Stimulated activated CD4-positive, alpha-beta T cell treated with anti-CD3 and anti-CD28 coated beads, Interleukin-15, amount 100 ng/mL, for 1 hour (primary cell): ENCODE data around the gene ZNF692.

ENCODE experiments used
- DNase-seq, 2 donors: peaks; one replicate each; pipeline ENCODE4 v3.0.0-alpha.2; 2020; ENCODE audit warnings: low read depth in 1 of 2, low spot score in 1 of 2

Gene ZNF692

GRCh38 chr1:248825909-248826760, 32.8 kb downstream of the ZNF692 start, which contains the start of gene SH3BP5L:
Gene SH3BP5L (minus strand): TSS chr1:248825915. CDS start chr1:248824935, 980 bp downstream.
- DNase-seq = peak; percentile 75

- no peak for DNase-seq
Observed at GRCh38 chr1:248825573-248825908, 33.3 kb downstream of the ZNF692 start.

DNA sequence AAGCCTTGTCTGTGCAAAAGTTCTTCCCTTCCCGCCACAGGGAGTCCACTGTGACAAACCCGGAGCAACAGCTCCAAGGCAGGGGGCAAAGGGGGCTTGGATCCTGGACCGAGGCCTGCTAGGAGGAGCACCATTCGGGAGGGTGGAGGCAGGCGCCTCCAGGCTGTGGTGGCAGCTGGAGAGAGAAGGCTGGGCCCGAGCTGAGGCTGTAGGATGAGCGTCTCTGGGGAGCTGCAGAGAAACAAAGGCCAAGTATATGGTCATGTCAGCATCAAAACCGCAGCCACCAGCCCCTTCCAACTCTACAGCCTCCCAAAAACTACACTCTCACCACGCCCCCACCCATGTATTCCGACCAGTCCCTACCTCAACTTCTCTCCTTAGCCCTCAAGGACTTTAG, 33.7 kb downstream of the ZNF692 start:
- DNase-seq = no peak

- no peak for DNase-seq
Observed at GRCh38 chr1:248824701-248825100, 34.2 kb downstream of the ZNF692 start.

DNA sequence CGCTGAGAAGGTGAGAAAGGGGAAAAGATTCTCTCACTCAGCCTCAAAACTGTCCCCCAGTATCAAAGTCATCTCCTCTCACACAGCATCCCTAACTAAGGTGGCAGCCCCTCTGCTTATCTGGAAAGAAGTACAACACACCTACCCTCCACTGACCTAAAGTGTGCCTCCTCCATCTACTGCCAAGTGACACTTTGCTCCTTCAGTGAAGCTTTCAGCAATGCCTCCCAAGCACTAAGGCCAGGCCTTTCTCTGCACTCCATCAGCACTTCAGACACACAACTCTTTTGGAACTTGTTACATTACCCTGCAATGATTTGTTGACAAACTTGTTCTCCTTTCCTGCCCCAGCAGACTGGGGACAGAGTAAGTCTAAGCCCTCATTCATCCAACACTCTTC, 34.6 kb downstream of the ZNF692 start:
- DNase-seq = no peak

DNA sequence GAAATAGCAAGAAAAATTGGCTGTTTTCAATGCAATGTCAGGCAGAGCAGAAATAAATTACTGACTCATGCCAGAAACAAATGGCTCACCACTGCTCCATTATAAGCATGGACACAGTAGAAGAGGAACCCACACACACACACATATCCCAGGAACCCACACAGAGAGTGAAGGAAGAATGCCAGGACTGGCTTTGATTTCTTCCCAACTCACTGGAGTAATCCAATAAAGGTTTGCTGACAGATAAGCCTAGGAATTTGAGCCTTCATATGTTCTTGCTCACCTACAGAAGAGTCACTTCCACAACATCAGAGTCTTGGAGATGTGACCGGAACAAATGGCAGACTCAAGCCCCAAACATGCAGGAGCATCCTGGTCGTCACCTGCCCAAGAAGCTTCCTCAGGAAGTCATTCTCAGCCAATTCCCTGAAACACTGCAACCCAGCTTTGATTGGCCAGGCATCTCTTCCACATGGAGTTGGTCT, 35.3 kb downstream of the ZNF692 start:
- DNase-seq = no peak

GRCh38 chr1:248822148-248823032, 36.5 kb downstream of the ZNF692 start:
- DNase-seq = no peak

DNA sequence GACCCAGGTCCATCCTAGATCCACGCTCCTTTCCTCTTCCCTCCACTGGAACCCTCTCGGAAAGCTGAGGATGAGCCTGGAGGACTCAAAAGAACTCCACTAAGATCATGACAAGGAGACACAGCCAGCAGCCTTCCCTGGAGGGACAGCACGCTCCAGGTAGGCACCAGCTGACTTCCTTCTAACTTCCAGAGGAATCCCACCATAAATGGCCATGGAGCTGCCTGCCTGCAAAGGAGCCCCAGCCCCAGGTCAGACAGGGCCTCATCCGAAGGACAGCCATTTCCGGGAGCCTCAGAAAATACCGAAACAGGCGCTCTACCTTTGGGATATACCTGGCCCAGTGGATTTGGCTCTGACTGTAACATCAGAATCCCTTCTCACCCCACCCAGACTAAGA, 37.2 kb downstream of the ZNF692 start:
- no peak for DNase-seq

DNA sequence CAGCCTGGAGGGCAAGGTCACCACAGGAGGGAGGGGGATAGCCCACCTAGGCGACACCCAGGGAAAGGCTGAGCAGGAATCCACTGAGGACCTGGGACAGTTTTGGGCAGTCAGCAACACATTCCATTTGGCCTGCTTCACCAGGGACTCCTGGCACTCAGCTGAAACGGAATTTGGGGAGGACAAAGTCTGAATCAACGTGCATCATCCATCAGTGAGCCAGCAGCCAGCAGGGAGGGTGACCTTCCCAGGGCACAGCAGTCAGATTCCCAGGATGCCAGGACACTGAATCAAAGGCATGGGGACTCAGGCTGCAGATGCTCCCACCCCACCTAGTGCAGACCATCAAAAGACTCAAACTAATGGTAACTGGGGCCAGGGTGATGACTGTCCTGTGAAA, 37.8 kb downstream of the ZNF692 start:
- no peak for DNase-seq

DNA sequence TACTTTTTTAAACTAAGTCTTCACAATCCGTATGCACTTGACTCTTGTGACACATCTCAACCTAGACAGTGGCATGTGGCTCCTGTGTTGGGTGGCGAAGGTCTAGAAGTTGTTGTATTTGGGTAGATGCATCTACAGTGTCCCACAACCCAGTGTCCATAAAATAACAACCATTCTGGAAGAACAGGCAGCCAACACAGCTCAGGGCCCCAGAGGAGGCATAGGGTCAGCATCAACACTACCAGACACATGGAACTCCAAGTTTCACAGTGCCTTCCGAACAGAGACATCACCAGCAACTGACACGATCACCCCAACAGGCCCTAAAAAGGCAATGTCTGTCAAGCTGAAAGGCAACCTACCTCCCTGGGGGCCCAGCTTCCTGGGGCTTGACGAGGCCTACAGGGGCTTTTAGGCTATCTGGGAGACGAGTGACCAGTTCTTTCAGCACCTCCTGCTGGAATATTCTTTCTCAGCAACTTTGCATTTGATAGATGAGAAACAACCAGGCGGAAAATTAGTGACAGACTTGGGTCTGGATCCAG, 38.8 kb downstream of the ZNF692 start:
- no peak for DNase-seq

- DNase-seq = no peak
Observed at GRCh38 chr1:248818505-248819374, 40.1 kb downstream of the ZNF692 start.

DNA sequence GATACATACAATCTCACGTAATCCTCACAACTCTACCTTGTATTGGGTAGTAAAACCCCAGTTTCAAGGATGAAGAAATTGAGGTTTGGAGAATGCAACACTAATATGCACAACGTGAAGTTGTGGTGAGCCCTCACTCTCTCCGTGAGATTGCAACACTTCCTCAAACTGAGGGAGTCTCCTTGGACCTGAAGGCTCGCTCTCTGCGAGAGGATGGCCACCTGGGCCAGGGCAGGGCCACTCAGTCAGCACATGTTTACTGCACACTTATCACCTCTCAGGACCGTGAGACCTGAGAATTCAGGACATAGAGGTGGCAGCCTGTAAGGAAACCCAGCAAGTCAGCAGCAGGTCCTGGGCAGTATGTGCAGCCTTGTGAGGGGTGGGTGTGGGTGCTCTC, 41.8 kb downstream of the ZNF692 start:
- DNase-seq = no peak

GRCh38 chr1:248816042-248816851, 42.6 kb downstream of the ZNF692 start:
- DNase-seq = no peak

DNA sequence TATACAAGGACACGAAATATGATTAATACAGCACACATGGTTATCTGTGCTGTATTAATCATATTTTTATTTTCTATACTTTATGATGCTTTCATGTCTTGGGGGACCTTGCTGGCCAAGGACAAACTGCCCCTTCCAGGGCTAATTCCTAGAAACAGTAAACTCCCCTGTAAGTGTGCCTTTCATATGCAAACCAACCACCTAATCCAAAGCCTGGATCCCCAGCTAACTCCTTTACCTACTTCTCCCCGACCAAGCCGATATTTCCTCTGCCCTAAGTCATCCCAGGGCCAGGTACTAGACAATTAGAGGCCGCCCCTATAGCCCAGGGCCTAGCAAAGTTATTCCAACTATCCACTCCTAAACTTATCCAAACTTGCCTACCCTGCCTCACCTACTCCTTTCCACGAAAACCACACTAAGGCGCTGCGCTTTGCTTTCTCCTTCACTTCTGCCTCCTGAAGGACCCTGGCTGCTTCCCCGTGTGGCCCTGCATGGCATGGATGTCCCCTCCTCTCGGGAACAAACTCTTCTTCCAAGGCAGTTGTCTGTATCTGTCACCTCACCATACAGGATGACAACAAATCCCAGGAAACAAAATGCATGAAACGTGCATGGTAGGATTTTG, 43.4 kb downstream of the ZNF692 start:
- DNase-seq = no peak

DNA sequence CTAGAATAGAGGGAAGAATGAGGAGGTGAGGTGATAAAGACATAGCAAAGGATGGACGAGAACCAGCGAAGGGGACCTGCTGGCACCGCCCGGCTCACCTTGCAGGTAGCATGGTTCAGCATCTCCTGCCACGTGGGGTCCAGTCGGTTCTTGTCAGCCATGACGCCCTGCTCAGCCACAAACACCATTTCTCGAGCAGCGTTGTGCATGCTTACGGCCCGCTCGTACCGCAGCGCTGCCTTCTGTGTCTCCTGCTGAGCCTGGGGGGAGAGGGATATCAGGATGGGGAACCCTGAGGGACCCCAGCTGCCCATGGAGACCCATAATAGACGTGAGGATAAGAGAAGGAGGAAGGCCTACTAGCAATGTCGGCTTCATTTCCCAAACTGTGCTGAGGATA, 44.5 kb downstream of the ZNF692 start:
- no peak for DNase-seq

DNA sequence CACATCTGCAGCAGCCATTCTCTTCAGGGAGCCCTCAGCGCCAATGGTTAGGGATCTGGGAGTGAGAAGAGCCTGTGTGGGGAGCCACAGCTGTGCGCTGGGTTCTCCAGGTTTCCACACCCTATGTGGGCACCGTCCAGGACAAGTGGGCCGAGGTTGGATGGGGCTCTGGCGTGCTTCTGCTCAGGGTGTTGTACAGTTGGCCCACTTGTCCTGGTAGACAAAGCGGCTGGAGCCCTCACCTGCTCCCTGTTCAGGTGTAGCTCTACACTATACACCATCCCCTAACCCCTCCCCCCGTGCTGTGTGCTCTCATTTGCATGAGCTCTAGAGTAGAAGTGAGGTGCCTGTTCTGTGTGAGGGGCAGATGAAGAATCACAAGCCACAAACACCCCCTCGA, 45.3 kb downstream of the ZNF692 start:
- no peak for DNase-seq

GRCh38 chr1:248812736-248813425, 46.0 kb downstream of the ZNF692 start:
- DNase-seq = no peak

GRCh38 chr1:248811514-248812490, 47.1 kb downstream of the ZNF692 start:
- no peak for DNase-seq
